ENCODE results near the gene AGXT.

GRCh38 chr2:240884745-240885144, 16.1 kb downstream of the AGXT start:
- TF ChIP-seq, protein P1, sequence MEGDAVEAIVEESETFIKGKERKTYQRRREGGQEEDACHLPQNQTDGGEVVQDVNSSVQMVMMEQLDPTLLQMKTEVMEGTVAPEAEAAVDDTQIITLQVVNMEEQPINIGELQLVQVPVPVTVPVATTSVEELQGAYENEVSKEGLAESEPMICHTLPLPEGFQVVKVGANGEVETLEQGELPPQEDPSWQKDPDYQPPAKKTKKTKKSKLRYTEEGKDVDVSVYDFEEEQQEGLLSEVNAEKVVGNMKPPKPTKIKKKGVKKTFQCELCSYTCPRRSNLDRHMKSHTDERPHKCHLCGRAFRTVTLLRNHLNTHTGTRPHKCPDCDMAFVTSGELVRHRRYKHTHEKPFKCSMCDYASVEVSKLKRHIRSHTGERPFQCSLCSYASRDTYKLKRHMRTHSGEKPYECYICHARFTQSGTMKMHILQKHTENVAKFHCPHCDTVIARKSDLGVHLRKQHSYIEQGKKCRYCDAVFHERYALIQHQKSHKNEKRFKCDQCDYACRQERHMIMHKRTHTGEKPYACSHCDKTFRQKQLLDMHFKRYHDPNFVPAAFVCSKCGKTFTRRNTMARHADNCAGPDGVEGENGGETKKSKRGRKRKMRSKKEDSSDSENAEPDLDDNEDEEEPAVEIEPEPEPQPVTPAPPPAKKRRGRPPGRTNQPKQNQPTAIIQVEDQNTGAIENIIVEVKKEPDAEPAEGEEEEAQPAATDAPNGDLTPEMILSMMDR (conservative IDR thresholded peaks at IDR 0.05): no peak
- no peak for TF ChIP-seq ZFX (IDR thresholded peaks at IDR 0.05)

All from C4-2B (cell line).